Measurements from ENCODE around the gene KRTAP5-6.

Gene KRTAP5-6

DNA sequence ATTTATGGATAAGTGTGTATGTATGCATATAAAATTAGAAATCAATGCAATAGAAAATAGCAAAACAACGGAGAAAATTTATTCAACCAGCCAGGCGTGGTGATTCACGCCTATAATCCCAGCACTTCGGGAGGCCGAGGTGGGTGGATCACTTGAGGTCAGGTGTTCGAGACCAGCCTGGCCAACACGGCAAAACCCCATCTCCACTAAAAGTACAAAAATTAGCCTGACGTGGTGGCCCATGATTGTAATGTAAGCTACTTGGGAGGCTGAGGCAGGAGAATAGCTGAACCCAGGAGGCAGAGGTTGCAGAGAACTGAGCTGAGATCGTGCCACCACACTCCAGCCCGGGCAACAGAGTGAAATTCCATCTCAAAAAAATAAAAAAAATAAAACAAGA is 5.5 kb downstream of the KRTAP5-6 start:
- Mint-ChIP-seq H3K9me3 (peaks cover 12% of the 10 kb centered on the region), H3K4me3 (no peak overlapping the region), H3K27ac (no peak overlapping the region), H3K4me1 (peaks cover 15% of the 10 kb centered on the region), H3K36me3 (ENCODE audit: low read depth) (no peaks in the 10 kb centered on the region), H3K27me3 (ENCODE audit: low read depth) (peaks cover 23% of the 10 kb centered on the region)
- TF ChIP-seq, protein P1, sequence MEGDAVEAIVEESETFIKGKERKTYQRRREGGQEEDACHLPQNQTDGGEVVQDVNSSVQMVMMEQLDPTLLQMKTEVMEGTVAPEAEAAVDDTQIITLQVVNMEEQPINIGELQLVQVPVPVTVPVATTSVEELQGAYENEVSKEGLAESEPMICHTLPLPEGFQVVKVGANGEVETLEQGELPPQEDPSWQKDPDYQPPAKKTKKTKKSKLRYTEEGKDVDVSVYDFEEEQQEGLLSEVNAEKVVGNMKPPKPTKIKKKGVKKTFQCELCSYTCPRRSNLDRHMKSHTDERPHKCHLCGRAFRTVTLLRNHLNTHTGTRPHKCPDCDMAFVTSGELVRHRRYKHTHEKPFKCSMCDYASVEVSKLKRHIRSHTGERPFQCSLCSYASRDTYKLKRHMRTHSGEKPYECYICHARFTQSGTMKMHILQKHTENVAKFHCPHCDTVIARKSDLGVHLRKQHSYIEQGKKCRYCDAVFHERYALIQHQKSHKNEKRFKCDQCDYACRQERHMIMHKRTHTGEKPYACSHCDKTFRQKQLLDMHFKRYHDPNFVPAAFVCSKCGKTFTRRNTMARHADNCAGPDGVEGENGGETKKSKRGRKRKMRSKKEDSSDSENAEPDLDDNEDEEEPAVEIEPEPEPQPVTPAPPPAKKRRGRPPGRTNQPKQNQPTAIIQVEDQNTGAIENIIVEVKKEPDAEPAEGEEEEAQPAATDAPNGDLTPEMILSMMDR (IDR thresholded peaks at IDR 0.05; ENCODE audit: unreplicated experiment in 3 of 3): no peak

DNA sequence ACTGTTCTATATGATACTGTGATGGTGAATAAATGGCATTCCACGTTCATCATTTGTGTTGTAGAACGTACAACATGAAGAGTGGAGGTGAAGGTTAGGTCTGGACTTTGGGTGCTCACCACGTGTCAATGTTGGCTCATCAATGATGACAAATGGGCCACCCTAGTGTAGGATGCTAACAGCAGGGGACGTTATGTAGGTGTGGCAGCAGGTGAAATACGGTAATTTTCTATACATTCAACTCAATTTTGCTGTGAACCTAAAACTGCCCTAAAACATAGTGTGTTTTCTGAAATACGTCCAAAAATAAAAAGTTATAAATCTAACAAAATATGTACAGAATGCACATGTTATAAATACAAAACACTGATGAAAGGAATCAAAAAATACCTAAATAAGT is 6.2 kb downstream of the KRTAP5-6 start:
- Mint-ChIP-seq H3K4me1 (peaks cover 15% of the 10 kb centered on the region), H3K27me3 (ENCODE audit: low read depth) (peaks cover 20% of the 10 kb centered on the region), H3K27ac (no peak overlapping the region), H3K4me3 (no peak overlapping the region), H3K9me3 (peaks cover 12% of the 10 kb centered on the region), H3K36me3 (ENCODE audit: low read depth) (no peaks in the 10 kb centered on the region)
- TF ChIP-seq, protein P1 (IDR thresholded peaks at IDR 0.05; ENCODE audit: unreplicated experiment in 3 of 3): no peak

DNA sequence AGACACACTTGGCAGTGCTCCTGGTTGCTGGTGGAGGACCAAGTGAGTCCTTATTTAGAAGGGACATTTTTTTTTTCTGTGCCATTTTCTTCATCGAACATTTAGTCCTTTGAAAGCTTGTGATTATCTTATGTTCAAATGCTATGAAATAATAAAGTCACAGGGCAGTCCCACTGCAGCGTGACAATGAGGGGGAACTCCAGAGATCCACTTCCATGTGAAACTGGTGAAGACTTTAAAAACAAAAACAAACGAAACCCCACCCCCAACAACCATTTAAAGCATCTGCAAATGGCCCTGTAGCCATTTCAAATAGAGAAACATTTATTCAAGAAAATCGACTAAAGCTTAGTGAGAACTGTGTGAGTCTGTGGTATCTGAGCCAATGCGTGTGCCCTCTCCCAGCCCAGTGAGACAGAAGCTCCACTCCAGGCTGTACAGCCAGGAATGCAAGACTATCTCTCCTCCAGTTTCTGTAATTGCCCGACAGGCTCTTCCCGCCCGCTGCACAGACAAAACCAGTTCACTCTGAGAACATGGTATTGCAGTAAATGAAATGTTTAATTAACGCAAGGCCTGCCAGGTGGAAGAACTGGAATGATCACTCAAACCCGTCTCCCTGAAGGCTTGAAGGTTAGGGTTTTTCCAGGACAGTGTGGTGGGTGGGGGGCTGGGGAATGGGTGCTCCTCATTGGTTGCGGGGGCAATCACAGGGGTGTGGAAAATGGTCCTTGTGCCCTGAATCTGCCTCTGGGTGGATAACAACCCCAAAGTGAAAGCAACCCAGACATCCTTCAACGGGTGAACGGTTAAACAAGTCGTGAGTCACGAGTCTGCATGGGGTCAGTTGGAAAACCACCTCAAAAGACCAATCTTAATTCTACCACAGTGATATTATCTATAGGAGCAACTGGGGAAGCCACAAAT is 8.4 kb downstream of the KRTAP5-6 start:
- H3K36me3 Mint-ChIP-seq (ENCODE audit: low read depth): no peaks in the 10 kb centered on the region
- no peak overlapping the region for H3K4me3 Mint-ChIP-seq
- peaks cover 15% of the 10 kb centered on the region for H3K4me1 Mint-ChIP-seq
- H3K27ac Mint-ChIP-seq: no peak overlapping the region
- TF ChIP-seq, protein P1 (IDR thresholded peaks at IDR 0.05; ENCODE audit: unreplicated experiment in 3 of 3): no peak
- H3K9me3 Mint-ChIP-seq: peaks cover 12% of the 10 kb centered on the region
- H3K27me3 Mint-ChIP-seq (ENCODE audit: low read depth): peaks cover 19% of the 10 kb centered on the region

DNA sequence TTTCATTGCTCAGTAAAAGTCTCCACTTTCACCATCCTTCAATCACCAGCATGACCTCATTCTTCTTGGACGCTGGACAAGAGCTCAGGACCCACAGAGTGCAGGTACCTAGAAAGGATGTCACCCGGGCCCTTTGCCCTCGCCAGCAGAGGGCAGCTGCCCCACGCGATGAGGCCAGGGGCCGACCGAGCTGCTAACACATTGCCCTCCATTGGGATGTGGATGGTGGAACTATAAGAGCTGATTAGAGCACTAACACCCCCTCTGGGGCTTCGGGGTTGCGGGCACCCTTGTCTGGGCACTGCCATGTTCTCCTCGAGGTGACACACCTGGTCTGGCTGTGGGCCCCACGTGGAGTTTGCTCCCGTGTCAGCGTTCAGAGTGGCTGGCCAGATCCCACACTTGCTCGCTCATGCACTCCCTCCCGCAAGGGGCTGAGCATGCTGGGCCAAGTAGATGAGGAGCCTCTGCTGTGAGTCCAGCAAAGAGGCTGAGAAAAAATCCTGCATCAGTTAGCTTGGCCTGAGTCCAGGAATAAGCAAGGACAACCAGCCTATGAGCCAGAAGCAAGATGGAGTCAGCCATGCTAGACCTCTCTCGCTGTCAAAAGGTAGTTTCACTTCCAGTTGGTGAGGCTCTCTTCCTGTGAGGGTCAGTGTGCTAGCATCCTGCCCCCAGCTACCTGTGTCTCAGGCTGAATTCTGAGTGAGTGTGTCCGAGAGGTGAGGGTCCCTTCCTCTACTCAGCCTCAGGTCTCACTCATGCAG is 9.8 kb downstream of the KRTAP5-6 start:
- Mint-ChIP-seq H3K4me1 (peaks cover 15% of the 10 kb centered on the region), H3K27me3 (ENCODE audit: low read depth) (peaks cover 14% of the 10 kb centered on the region), H3K9me3 (peaks cover 6% of the 10 kb centered on the region)

DNA sequence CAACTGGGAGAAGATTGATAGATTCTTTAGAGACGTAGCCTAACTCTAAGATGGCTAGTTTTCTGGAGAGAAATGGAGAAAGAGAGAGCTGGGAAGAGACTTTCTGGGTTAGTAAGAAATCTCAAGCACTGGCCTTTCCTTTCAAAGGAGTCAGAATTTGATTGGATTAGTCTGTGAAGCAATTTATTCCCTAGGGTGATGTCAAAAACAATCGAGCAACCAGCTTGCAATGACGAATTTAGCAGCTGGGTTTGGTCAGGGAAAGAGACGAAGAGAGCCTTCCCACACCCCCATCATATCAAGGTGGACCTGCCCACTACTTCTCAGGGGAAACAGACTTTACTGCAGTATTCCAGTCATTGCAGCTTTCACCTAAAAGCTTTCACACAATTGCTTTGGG is 10.8 kb downstream of the KRTAP5-6 start:
- H3K27me3 Mint-ChIP-seq (ENCODE audit: low read depth): peaks cover 14% of the 10 kb centered on the region
- H3K4me1 Mint-ChIP-seq: peaks cover 15% of the 10 kb centered on the region
- TF ChIP-seq, protein P1 (IDR thresholded peaks at IDR 0.05; ENCODE audit: unreplicated experiment in 3 of 3): no peak
- no peak overlapping the region for H3K27ac Mint-ChIP-seq
- H3K9me3 Mint-ChIP-seq: peaks cover 2% of the 10 kb centered on the region
- H3K36me3 Mint-ChIP-seq (ENCODE audit: low read depth): no peaks in the 10 kb centered on the region
- no peak overlapping the region for H3K4me3 Mint-ChIP-seq

More for the DNA sequence above, 9.8 kb downstream of the KRTAP5-6 start:
- no peak overlapping the region for H3K27ac Mint-ChIP-seq
- TF ChIP-seq, protein P1 (IDR thresholded peaks at IDR 0.05; ENCODE audit: unreplicated experiment in 3 of 3): no peak
- H3K36me3 Mint-ChIP-seq (ENCODE audit: low read depth): no peaks in the 10 kb centered on the region
- H3K4me3 Mint-ChIP-seq: no peak overlapping the region
